Stimulated activated CD8-positive, alpha-beta memory T cell treated with anti-CD3 and anti-CD28 coated beads, Interleukin-15, amount 100 ng/mL, for 24 hours (primary cell): Measurements from ENCODE around the gene TMEM258.

Experiments used
- DNase-seq: peaks from one replicate; pipeline ENCODE4 v3.0.0-alpha.2; 2020; ENCODE audit warnings: low read depth

TMEM258 gene

DNA sequence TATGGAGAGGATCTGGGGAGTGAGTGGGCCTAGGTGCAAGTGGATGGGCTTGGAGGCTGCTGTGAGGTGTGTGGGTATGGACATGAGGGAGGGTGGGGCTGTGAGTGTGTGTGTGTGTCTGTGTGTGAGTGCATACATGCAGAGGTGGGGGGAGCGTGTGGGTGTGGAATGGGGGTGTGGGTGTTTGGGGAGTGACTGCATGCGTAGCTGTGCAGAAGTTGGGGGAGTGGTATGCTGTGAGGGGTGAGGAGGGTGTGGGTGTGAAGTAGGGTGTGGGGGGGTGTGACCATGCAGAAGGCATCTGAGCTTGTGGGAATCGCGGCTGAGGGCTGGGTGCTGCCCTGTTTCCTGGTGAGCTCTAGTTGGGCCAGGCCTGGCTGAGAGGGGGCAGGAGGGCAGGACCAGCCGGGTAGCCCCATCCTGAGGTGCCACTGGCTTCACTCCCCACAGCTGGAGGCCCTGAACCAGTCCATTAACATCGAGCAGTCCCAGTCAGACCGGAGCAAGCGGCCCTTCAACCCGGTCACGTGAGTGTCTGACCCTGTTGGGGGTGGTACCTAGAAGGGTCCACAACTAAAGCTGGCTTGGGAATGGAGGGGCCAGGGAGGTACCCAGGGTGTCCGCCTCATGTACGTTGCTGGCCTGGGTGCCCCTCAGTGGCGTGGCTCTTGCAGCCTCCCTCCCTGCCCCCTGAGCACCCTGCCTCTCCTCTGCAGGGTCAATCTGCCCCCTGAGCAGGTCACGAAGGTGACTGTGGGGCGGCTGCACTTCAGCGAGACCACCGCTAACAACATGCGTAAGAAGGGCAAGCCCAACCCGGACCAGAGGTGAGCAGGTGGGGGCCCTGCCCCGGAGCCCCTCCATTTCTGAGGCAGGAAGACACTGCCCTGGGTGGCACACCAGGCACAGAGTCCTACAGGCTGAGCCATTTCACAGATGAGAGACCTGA lies 16.5 kb downstream of the TMEM258 start:
- DNase-seq, result no peak

GRCh38 chr11:61775106-61775505 lies 17.3 kb downstream of the TMEM258 start:
- no peak for DNase-seq

DNA sequence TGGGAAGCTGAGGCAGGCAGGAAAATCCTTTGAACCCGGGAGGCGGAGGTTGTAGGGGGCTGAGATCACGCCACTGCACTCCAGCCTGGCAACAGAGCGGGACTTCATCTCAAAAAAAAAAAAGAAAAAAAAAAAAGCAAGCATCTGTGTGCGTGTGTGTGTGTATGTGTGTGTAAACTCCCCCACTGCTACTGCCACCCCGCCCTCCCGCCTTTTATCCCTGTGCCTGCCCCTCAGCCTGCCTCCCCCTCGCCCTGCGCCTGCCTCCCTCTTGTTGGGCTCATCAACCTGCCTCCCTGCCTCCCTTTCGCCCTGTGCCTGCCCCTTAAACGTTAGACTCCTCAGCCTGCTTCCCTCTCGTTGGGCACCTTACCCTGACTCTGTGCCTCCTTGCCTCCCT lies 18.0 kb downstream of the TMEM258 start:
- no peak for DNase-seq

GRCh38 chr11:61773809-61774208 lies 18.6 kb downstream of the TMEM258 start:
- no peak for DNase-seq

GRCh38 chr11:61773356-61773755 lies 19.0 kb downstream of the TMEM258 start:
- no peak for DNase-seq

GRCh38 chr11:61771985-61772455 lies 20.4 kb downstream of the TMEM258 start:
- DNase-seq, result no peak

DNA sequence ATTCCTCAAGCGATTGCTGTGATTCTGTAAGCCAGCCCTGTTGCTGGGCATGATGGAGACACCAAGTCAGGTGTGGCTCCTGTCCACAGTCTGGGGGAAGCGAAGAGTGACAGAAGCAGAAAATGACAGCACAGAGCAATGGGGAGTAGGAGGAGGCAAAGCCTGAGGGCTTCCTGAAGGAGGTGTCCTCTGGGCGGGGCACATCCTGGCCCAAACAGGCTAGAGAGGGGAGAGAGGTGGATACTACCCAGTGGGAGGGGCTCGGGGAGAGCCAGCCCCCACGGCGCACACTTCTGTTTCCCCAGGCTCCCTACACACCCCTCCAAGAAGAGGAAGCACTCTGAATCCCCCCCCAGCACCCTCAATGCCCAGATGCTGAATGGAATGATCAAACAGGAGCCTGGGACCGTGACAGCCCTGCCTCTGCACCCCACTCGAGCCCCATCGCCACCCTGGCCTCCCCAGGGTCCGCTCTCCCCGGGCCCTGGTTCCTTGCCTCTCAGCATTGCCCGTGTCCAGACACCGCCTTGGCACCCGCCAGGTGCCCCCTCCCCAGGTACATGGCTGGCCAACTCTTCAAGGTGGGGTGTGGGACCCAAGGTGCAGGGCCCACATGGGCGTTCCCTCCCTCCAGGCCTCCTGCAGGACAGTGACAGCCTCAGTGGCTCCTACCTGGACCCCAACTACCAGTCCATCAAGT lies 21.1 kb downstream of the TMEM258 start:
- no peak for DNase-seq

GRCh38 chr11:61769946-61770683 lies 22.3 kb downstream of the TMEM258 start:
- no peak for DNase-seq

DNA sequence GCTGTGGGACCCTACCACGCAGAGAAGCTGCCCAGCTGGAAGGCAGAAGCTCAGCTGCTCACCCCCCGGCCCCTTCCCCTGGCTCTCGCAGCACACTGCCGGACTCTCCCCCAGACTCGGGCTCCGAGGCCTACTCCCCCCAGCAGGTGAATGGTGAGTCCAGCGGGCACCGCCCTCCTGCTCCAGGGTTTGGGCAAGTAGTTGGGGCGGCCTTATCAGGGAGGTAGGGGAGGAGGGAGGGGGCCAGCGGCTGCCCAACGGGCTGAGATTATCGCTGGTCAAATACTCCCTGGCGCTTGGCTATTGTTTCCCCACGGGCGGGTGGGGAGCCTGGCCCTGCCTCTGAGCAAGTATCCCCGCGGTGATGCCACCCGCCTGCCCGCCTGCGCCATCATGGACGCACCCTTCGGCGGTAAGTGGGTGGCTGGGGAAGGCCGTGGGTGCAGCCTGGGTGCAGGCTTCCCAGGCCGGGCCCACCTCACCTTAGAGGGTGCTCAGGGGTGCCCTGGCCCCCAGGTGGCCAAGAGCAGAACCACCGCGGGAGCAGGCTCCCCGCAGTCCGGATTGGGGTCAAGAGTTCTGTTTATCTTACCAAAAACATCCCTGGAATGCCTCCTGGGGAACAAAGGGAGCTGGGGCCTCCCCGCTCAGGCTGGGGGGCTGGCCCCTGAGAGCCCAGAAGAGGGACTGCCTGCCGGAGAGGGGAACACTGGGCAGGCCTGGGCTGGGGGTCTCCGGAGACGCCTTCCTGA lies 23.1 kb downstream of the TMEM258 start:
- no peak for DNase-seq

- DNase-seq, result no peak
Measured at GRCh38 chr11:61768376-61769076, 23.9 kb downstream of the TMEM258 start.

- no peak for DNase-seq
Measured at GRCh38 chr11:61766353-61766841, 26.0 kb downstream of the TMEM258 start.

DNA sequence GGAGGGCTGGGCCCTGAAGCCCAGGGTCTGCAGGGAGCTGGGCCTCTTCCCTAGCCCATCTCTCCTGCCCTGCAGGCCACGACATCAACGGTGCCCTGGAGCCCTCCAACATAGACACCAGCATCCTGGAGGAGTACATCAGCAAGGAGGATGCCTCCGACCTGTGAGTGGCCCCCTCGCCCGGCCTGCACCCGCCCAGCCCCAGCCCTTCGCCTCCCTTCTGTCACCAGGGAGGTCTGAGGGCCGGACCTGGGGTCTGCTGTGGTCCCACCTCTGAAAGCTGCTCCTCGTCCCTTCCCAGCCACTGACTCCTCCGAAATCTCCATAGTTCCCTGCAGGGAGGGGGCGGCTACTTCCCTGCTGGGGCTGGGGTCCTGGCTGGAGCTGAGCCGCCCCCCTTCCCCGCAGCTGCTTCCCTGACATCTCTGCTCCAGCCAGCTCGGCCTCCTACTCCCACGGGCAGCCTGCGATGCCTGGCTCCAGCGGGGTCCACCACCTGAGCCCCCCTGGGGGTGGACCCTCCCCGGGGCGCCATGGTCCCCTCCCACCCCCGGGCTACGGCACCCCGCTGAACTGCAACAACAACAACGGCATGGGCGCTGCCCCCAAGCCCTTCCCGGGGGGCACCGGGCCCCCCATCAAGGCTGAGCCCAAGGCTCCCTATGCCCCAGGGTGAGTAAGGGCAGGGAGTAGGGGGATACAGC lies 26.7 kb downstream of the TMEM258 start:
- no peak for DNase-seq

GRCh38 chr11:61764606-61765260 lies 27.7 kb downstream of the TMEM258 start:
- DNase-seq, result no peak

DNA sequence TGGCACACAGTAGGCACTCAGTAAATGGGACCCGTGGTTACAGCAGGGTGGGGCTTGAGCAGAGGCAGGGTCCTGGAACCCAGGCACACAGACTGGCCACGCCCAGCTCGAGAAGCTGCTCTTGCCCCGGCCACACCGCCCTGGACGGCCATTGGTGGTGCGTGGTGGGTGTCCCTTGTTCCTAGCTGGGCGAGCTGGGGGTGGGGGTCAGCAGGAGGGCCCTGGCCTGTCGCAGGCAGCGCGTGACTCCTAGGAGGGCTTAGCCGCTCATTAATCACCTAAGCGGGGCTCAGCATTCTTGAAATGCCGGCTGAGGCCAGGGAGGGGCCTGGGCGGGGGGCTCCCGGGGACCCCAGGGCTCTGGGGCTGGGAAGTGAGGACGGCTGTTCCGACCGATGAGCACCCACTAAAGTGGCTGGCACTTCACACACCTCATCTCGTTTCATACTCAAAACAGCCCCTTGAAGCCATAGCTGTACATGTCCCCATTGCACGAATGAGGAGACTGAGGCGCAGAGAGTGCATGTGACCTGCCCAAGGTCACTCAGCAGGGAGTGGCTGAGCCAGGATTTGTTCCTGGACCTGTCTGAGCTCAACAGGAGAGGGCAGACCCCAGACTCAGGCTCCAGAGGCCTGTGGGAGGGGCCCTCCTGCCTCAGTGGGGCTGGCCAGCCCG lies 28.3 kb downstream of the TMEM258 start:
- no peak for DNase-seq

GRCh38 chr11:61762798-61763197 lies 29.6 kb downstream of the TMEM258 start:
- DNase-seq, result no peak

DNA sequence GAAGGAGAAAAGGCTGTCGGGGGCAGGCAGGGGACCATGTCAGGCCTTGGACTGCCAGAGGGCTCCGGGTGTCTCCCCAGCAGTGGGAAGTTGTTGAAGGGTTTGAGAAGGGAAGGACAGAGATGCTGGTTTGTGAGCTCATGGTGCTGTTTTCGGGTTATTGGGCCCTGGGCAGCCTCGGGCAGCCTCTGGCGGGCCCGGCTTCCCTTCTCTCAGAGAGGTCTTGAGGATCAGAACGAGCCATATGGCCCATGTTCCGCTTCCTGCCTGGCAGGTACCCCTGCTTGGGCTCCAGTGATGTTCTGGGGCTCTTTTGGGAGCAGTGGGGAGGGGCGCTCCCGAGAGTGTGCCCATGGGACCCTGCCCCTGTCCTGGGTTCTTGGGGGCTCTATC lies 30.2 kb downstream of the TMEM258 start:
- DNase-seq, result no peak

- no peak for DNase-seq
Measured at GRCh38 chr11:61761440-61762222, 30.8 kb downstream of the TMEM258 start.

GRCh38 chr11:61760946-61761345 lies 31.5 kb downstream of the TMEM258 start:
- DNase-seq, result no peak
